ENCODE results near the gene LEPROT. TPM values are rescaled to one million over a fixed set of nuclear protein-coding genes. Genes with fewer than 3 reads are reported as not detected.
A peak's percentile ranks its signal among the peaks of the same experiment; 100 is the strongest.

Gene LEPROT
- total and polyA plus RNA-seq, 12 donors, result 26.2 to 55.5 (median 39.2) TPM

GRCh38 chr1:65469126-65469888 is 48.8 kb downstream of the LEPROT start:
- H3K4me1 ChIP-seq, result peaks cover 0 to 40% (median 19%) of the 10 kb centered on the region in 9 donors
- H3K4me3 ChIP-seq, result no peak overlapping the region
- TF ChIP-seq CTCF (IDR thresholded peaks at IDR 0.05), result no peak
- no peaks in the 10 kb centered on the region for H3K27me3 ChIP-seq
- intact Hi-C loops (cut with DNase I), result no loop called here
- DNase-seq, result no peak
- peak in 3 of 8 donors; percentile 19 to 24 (median 19) for ATAC-seq
- 54 to 64% methylated on average over 4 of the region's 4 CpGs for WGBS, 2 donors
- H3K27ac ChIP-seq, result peak overlapping the region in 8 of 10 donors; percentile 5 to 80 (median 52)
- no peaks in the 10 kb centered on the region for H3K36me3 ChIP-seq
- peaks cover 0 to 14% (median 0%) of the 10 kb centered on the region in 11 donors for H3K9me3 ChIP-seq

- no peaks in the 10 kb centered on the region for H3K27me3 ChIP-seq
These were observed 49.4 kb downstream of the LEPROT start for GRCh38 chr1:65469889-65470340.

GRCh38 chr1:65470766-65471165 is 50.3 kb downstream of the LEPROT start:
- 59 to 61% methylated on average over 1 of the region's 1 CpG for WGBS, 2 donors
- ATAC-seq, result no peak
- peak overlapping the region in 3 of 10 donors; percentile 11 to 80 (median 68) for H3K27ac ChIP-seq

More at GRCh38 chr1:65469889-65470340, 49.4 kb downstream of the LEPROT start:
- Histone ChIP-seq H3K4me1 (peaks cover 0 to 40% (median 19%) of the 10 kb centered on the region in 9 donors), H3K36me3 (no peaks in the 10 kb centered on the region), H3K27ac (peak overlapping the region in 8 of 10 donors; percentile 5 to 80 (median 52)), H3K4me3 (no peak overlapping the region), H3K9me3 (peaks cover 0 to 14% (median 0%) of the 10 kb centered on the region in 11 donors)
- peak in 7 of 8 donors; percentile 51 to 88 (median 68) for ATAC-seq
- peak in 1 of 2 donors; percentile 28 for DNase-seq
- intact Hi-C loops (cut with DNase I), result loop anchor here in 1 of 10 donors (10.0 kb wide), 1 partner anchor 55 kb away; no protein-coding TSS in a partner anchor
- TF ChIP-seq CTCF (IDR thresholded peaks at IDR 0.05), result no peak
- 50 to 53% methylated on average over 4 of the region's 4 CpGs for WGBS, 2 donors

More at GRCh38 chr1:65470766-65471165, 50.3 kb downstream of the LEPROT start:
- H3K9me3 ChIP-seq, result peaks cover 0 to 6% (median 0%) of the 10 kb centered on the region in 11 donors
- intact Hi-C loops (cut with DNase I), result loop anchor here in 1 of 10 donors (10.0 kb wide), 1 partner anchor 54 kb away; no protein-coding TSS in a partner anchor
- H3K36me3 ChIP-seq, result no peaks in the 10 kb centered on the region
- no peak overlapping the region for H3K4me3 ChIP-seq
- no peak for DNase-seq
- no peaks in the 10 kb centered on the region for H3K27me3 ChIP-seq
- peaks cover 0 to 42% (median 19%) of the 10 kb centered on the region in 9 donors for H3K4me1 ChIP-seq
- TF ChIP-seq CTCF (IDR thresholded peaks at IDR 0.05), result no peak
